ENCODE data around the gene DNAJC4.

- no peak for TF ChIP-seq POLR2AphosphoS5 (IDR thresholded peaks at IDR 0.05; ENCODE audit: low read depth, low read length)
- no peak for TF ChIP-seq SIN3A (IDR thresholded peaks at IDR 0.05; ENCODE audit: borderline replicate concordance, insufficient read depth, low read length)
Observed at GRCh38 chr11:64201543-64201942, 28.8 kb upstream of the DNAJC4 start.
